H1 (cell line): Measurements from ENCODE around the gene P3H1. TPM values are rescaled to one million over a fixed set of nuclear protein-coding genes. Genes with fewer than 3 reads are reported as not detected.
A peak's percentile ranks its signal among the peaks of the same experiment; 100 is the strongest.

ENCODE experiments used
- CREB1 ChIP-seq: IDR thresholded peaks from 2 replicates; pipeline ENCODE4 v1.6.1; 2012; ENCODE audit warnings: inconsistent platforms
- FOSL1 ChIP-seq: IDR thresholded peaks from 2 replicates; pipeline ENCODE4 v1.6.1; 2011; ENCODE audit warnings: mild to moderate bottlenecking, low read depth, low read length, moderate library complexity; ENCODE audit not compliant: insufficient read depth
- KDM1A ChIP-seq: fragments of 200-600, 300-600 bp; sonication (generic); IDR thresholded peaks from 2 replicates; pipeline ENCODE4 v1.7.1; 2016; ENCODE audit warnings: mild to moderate bottlenecking, low read length, borderline replicate concordance
- PHF8 ChIP-seq: fragments of 200-600 bp; sonication (generic); conservative IDR thresholded peaks from 2 replicates; pipeline ENCODE4 v1.7.1; 2012; ENCODE audit warnings: low read depth, mild to moderate bottlenecking, inconsistent platforms, low read length, moderate library complexity
- RAD21 ChIP-seq, 2 experiments: IDR thresholded peaks in 1 of 2; conservative IDR thresholded peaks in 1 of 2; 2 replicates each; pipeline ENCODE4 v1.6.1; 2011; ENCODE audit warnings: low read depth in 2 of 2, low read length in 2 of 2, improper control_type of control experiment in 1 of 2, inconsistent platforms in 1 of 2, mild to moderate bottlenecking in 1 of 2, moderate library complexity in 1 of 2
- RBBP5 ChIP-seq: IDR thresholded peaks from 2 replicates; pipeline ENCODE4 v1.7.1; 2012; ENCODE audit warnings: low read depth, mild to moderate bottlenecking, inconsistent platforms, low read length, moderate library complexity, borderline replicate concordance
- TAF7 ChIP-seq: optimal IDR thresholded peaks from 2 replicates; pipeline ENCODE3; 2011; ENCODE audit warnings: low read depth, mild to moderate bottlenecking, inconsistent platforms, low read length, moderate library complexity, borderline replicate concordance
- polyA plus RNA-seq, 7 experiments: library from polyadenylated mRNA; depleted of rRNA in 3 of 7; stranded (reverse) in 5 of 7; unstranded in 2 of 7; fragments of >200 nt in 5 of 7; fragments of 200-250 nt in 2 of 7; gene quantifications; 1 replicate in 5 of 7; 2 replicates in 1 of 7; 4 replicates in 1 of 7; pipeline versions ENCODE4 v1.2.1 to v1.2.3, GENCODE V29; 2011 to 2013; ENCODE audit warnings: missing spikeins in 2 of 7, mixed read lengths in 2 of 7
- total RNA-seq: library from RNA; stranded (reverse); fragmentation: NEBNext Ultra II Directional; extraction: Animal tissue kit (Norgen Biotek cat#: 25700); gene quantifications from 2 replicates; pipeline ENCODE4 v1.2.1, GENCODE V29; 2021
- TF ChIP-seq, protein P1 (sequence below): IDR thresholded peaks from 2 replicates; pipeline ENCODE4 v1.6.1; 2011; ENCODE audit warnings: low read depth, mild to moderate bottlenecking, low read length; ENCODE audit not compliant: insufficient read depth
- TF ChIP-seq, protein P2 (sequence below): fragments of 300-600 bp; sonication (generic); IDR thresholded peaks from 2 replicates; pipeline ENCODE4 v1.7.1; 2012; ENCODE audit warnings: low read length, moderate library complexity, mild to moderate bottlenecking, inconsistent platforms; ENCODE audit not compliant: insufficient replicate concordance

P3H1 gene
- total and polyA plus RNA-seq, 2 of the 8 experiments (the other 6 are each of a cell fraction or from before 2014, with no cell fraction given), result 58.4 to 87.5 TPM

DNA sequence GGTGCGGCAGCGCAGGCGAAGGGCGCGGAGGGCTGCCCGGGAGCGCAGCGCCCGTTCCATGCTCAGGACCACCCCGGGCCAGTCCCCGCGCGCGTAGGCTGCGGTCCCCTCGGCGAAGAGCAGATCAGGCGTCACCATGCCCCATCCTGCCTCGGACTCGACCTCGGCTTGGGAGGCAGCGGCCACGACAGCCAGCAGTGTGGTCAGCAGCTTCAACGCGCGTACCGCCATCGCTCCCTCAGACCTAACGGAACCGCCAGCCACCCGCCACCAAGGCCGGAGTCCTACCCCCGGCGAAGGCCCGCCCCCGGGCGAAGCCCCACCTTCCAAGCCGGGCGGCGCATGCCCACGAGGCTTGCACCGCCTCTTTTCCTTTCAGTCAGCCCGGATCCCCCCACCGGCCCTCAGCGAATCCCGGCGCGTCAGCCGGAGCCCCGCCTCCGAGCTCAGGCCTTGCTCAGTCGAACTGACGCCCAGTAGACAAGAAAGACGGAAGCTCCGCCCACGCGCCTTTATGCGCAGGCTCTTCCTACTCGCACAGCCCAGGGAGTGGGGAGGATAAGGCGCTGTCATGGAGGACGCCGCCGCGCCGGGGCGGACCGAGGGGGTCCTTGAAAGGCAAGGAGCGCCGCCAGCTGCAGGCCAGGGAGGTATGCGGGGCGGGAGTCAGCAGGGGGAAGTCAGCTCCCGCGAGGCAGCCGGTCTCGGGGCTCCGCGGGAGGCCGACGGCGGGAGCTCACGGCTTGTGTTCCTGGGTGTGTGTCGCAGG lies at the start of gene P3H1, which contains the start of gene C1orf50 (continued):
- TF ChIP-seq RAD21 (IDR thresholded peaks at IDR 0.05 in 1 of 2, conservative IDR thresholded peaks at IDR 0.05 in 1 of 2; ENCODE audit: low read depth in 2 of 2, low read length in 2 of 2) (no peak), CREB1 (peak; percentile 52), FOSL1 (no peak), PHF8 (peak; percentile 77; the same call in 1 of the 2 replicates), RBBP5 (no peak; the same call in 1 of the 2 replicates), KDM1A (peak; percentile 75), TAF7 (no peak)
- TF ChIP-seq, protein P1, sequence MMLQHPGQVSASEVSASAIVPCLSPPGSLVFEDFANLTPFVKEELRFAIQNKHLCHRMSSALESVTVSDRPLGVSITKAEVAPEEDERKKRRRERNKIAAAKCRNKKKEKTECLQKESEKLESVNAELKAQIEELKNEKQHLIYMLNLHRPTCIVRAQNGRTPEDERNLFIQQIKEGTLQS, result no peak
- TF ChIP-seq, protein P2, sequence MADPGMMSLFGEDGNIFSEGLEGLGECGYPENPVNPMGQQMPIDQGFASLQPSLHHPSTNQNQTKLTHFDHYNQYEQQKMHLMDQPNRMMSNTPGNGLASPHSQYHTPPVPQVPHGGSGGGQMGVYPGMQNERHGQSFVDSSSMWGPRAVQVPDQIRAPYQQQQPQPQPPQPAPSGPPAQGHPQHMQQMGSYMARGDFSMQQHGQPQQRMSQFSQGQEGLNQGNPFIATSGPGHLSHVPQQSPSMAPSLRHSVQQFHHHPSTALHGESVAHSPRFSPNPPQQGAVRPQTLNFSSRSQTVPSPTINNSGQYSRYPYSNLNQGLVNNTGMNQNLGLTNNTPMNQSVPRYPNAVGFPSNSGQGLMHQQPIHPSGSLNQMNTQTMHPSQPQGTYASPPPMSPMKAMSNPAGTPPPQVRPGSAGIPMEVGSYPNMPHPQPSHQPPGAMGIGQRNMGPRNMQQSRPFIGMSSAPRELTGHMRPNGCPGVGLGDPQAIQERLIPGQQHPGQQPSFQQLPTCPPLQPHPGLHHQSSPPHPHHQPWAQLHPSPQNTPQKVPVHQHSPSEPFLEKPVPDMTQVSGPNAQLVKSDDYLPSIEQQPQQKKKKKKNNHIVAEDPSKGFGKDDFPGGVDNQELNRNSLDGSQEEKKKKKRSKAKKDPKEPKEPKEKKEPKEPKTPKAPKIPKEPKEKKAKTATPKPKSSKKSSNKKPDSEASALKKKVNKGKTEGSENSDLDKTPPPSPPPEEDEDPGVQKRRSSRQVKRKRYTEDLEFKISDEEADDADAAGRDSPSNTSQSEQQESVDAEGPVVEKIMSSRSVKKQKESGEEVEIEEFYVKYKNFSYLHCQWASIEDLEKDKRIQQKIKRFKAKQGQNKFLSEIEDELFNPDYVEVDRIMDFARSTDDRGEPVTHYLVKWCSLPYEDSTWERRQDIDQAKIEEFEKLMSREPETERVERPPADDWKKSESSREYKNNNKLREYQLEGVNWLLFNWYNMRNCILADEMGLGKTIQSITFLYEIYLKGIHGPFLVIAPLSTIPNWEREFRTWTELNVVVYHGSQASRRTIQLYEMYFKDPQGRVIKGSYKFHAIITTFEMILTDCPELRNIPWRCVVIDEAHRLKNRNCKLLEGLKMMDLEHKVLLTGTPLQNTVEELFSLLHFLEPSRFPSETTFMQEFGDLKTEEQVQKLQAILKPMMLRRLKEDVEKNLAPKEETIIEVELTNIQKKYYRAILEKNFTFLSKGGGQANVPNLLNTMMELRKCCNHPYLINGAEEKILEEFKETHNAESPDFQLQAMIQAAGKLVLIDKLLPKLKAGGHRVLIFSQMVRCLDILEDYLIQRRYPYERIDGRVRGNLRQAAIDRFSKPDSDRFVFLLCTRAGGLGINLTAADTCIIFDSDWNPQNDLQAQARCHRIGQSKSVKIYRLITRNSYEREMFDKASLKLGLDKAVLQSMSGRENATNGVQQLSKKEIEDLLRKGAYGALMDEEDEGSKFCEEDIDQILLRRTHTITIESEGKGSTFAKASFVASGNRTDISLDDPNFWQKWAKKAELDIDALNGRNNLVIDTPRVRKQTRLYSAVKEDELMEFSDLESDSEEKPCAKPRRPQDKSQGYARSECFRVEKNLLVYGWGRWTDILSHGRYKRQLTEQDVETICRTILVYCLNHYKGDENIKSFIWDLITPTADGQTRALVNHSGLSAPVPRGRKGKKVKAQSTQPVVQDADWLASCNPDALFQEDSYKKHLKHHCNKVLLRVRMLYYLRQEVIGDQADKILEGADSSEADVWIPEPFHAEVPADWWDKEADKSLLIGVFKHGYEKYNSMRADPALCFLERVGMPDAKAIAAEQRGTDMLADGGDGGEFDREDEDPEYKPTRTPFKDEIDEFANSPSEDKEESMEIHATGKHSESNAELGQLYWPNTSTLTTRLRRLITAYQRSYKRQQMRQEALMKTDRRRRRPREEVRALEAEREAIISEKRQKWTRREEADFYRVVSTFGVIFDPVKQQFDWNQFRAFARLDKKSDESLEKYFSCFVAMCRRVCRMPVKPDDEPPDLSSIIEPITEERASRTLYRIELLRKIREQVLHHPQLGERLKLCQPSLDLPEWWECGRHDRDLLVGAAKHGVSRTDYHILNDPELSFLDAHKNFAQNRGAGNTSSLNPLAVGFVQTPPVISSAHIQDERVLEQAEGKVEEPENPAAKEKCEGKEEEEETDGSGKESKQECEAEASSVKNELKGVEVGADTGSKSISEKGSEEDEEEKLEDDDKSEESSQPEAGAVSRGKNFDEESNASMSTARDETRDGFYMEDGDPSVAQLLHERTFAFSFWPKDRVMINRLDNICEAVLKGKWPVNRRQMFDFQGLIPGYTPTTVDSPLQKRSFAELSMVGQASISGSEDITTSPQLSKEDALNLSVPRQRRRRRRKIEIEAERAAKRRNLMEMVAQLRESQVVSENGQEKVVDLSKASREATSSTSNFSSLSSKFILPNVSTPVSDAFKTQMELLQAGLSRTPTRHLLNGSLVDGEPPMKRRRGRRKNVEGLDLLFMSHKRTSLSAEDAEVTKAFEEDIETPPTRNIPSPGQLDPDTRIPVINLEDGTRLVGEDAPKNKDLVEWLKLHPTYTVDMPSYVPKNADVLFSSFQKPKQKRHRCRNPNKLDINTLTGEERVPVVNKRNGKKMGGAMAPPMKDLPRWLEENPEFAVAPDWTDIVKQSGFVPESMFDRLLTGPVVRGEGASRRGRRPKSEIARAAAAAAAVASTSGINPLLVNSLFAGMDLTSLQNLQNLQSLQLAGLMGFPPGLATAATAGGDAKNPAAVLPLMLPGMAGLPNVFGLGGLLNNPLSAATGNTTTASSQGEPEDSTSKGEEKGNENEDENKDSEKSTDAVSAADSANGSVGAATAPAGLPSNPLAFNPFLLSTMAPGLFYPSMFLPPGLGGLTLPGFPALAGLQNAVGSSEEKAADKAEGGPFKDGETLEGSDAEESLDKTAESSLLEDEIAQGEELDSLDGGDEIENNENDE, result no peak
